Activated naive CD4-positive, alpha-beta T cell treated with anti-CD3 and anti-CD28 coated beads, Interleukin-2, amount 50 U/mL, for 72 hours (primary cell): ENCODE results near the gene MOGAT1. TPM values are rescaled to one million over a fixed set of nuclear protein-coding genes. Genes with fewer than 3 reads are reported as not detected.
"Not testable (repeated sequence)": the region's sequence is repeated elsewhere in the genome, so short reads cannot be mapped to it uniquely, and the experiment has no call there.

ENCODE experiments used
- ATAC-seq, 2 donors: fragments of 150-1000 bp; cut with Tn5 transposase; 2 replicates each; pipeline ENCODE4 v1.10.0; 2021; ENCODE audit warnings: mild to moderate bottlenecking in 2 of 2, moderate library complexity in 2 of 2
- DNase-seq, 2 donors: peaks; one replicate each; pipeline ENCODE4 v3.0.0; 2021 to 2022; ENCODE audit warnings: low spot score in 2 of 2
- H3K27ac Mint-ChIP-seq, 2 donors: one replicate each; pipeline ENCODE4 v1.8.0; 2022; ENCODE audit warnings: mild to moderate bottlenecking in 2 of 2, mixed read lengths in 2 of 2
- H3K36me3 Mint-ChIP-seq, 2 donors: one replicate each; pipeline ENCODE4 v1.8.0; 2022; ENCODE audit warnings: mixed read lengths in 2 of 2
- H3K9me3 Mint-ChIP-seq, 2 donors: one replicate each; pipeline ENCODE4 v1.8.0; 2022; ENCODE audit warnings: mixed read lengths in 2 of 2
- total RNA-seq, 2 donors: library from RNA; stranded (reverse); gene quantifications; one replicate each; pipeline ENCODE4 v1.2.3, GENCODE V29; 2022

MOGAT1 gene
- total RNA-seq, 2 donors from 2014 or later, result not detected

GRCh38 chr2:222745836-222746559 is 74.5 kb downstream of the MOGAT1 start:
- DNase-seq (no peak), ATAC-seq (no peak)
- Mint-ChIP-seq H3K9me3 (no peaks in the 10 kb centered on the region), H3K36me3 (no peaks in the 10 kb centered on the region), H3K27ac (no peak overlapping the region)

GRCh38 chr2:222747526-222748160 is 76.2 kb downstream of the MOGAT1 start:
- ATAC-seq (peak in 1 of 2 donors; percentile 52), DNase-seq (no peak)
- Mint-ChIP-seq H3K27ac (peak overlapping the region in 1 of 2 donors; percentile 90), H3K9me3 (no peaks in the 10 kb centered on the region), H3K36me3 (no peaks in the 10 kb centered on the region)

GRCh38 chr2:222750533-222750932 is 79.1 kb downstream of the MOGAT1 start:
- H3K9me3 Mint-ChIP-seq, result no peaks in the 10 kb centered on the region
- DNase-seq (no peak), ATAC-seq (no peak)
- no peaks in the 10 kb centered on the region for H3K36me3 Mint-ChIP-seq
- H3K27ac Mint-ChIP-seq, result no peak overlapping the region

DNA sequence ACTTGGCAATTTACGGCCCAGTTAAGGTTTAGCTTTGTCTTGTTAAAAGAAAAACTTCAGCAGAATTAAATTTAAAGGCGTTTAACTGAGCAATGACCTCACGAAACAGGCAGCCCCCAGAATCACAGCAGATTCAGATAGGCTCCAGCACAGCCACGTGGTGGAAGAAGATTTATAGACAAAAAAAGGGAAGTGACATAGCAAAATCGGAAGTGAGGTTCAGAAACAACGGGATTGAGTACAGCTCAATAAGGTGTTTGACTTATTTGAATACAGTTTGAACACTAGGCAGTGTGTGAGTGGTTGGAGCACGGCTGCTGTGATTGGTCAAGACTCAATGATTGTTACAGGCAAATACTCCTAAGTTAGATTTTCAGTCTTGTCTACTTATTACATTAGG is 79.8 kb downstream of the MOGAT1 start:
- Mint-ChIP-seq H3K36me3 (no peaks in the 10 kb centered on the region), H3K9me3 (no peaks in the 10 kb centered on the region)
- DNase-seq, result no peak

DNA sequence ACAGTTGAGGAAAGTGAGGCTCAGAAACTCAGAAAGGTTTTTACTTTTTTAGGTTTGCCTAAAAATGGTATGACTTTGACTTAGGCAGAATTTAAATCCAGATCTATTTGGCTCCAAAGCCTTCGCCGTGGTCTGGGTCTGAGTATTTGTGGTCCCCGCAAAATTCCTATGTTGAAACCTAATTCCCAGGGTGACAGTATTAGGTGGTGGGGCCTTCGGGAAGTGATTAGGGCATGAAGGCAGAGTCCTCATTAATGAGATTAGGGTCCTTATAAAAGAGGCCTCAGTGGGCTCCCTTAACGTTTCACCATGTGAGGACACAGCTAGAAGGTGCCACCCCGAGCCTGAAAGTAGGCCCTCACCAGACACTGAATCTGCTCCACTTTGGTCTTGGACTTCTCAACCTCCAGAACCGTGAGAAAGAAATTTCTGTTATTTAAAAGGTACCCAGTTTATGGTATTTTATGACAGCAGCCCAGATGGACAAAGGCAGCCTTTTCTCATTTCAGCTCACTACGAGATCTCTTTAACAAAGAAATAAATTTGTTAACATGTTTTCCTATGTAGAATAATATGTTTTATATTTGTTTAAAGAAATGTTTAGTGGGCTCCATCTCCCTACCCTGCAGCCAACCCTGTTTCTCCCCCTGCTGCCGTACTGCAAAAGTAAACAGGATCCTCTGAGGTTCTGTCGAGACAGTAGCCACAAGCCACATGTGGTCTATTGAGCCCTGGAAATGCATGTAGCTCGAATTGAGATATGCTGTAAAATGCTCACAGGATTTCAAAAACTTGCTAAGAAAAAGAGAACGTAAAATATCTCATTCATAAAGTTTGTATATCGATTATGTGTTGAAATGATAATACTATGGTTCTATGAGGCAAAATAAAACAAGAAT is 80.6 kb downstream of the MOGAT1 start:
- H3K27ac Mint-ChIP-seq, result no peak overlapping the region
- ATAC-seq (no peak), DNase-seq (no peak)
- no peaks in the 10 kb centered on the region for H3K9me3 Mint-ChIP-seq
- H3K36me3 Mint-ChIP-seq, result no peaks in the 10 kb centered on the region

More for the DNA sequence above, 79.8 kb downstream of the MOGAT1 start:
- no peak overlapping the region for H3K27ac Mint-ChIP-seq
- ATAC-seq, result no peak

- no peak for DNase-seq
- no peak for ATAC-seq
- no peaks in the 10 kb centered on the region for H3K36me3 Mint-ChIP-seq
- no peaks in the 10 kb centered on the region for H3K9me3 Mint-ChIP-seq
- no peak overlapping the region for H3K27ac Mint-ChIP-seq
Observed at GRCh38 chr2:222752746-222753145, 81.3 kb downstream of the MOGAT1 start.

- DNase-seq (no peak), ATAC-seq (no peak)
- Mint-ChIP-seq H3K36me3 (no peaks in the 10 kb centered on the region), H3K9me3 (no peaks in the 10 kb centered on the region), H3K27ac (no peak overlapping the region)
Observed at GRCh38 chr2:222753251-222753824, 81.9 kb downstream of the MOGAT1 start.

DNA sequence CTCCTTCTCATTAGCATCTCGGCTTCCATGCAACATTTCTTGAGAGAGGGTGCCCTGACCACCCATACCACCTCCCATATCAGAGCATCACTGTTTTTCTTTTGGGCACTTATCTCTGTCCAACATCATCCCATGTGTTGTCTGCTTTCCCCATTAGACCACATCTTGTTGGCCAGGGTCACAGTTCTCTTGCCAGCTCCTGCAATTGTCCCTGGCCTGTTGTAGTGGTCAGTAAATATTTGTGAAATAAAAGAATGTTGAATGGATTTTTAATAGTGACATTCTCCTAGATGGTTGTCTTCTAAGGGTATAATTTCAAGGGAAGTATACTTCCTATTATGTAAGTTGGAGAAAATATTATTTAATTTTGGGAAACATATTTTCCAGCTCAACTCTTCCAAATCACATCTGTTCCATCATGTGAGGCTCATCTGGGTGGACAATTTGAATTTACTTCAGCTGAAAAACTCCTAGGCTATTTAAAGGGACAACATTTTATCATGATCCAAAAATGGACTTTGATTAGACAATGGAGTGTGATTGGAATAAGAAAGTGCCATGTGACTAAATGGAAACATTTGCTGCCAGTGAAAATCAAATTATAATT is 83.0 kb downstream of the MOGAT1 start:
- DNase-seq, result no peak
- Mint-ChIP-seq H3K27ac (no peak overlapping the region), H3K9me3 (no peaks in the 10 kb centered on the region), H3K36me3 (no peaks in the 10 kb centered on the region)
- no peak for ATAC-seq

DNA sequence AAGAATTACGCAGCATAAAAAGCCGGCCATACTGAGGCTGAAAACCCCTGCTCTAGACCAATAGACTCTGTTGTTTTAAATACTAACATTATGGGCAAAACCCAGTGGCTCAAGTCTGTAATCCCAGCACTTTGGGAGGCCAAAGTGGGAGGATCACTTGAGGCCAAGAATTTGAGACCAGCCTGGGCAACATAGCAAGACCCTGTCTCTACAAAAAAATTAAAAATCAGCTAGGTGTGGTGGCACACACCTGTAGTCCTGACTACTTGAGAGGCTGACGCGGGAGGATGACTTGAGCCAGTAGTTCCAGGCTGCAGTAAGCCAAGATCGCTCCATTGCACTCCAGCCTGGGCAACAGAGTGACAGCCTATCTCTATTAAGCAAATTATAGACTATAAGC is 84.1 kb downstream of the MOGAT1 start:
- H3K36me3 Mint-ChIP-seq, H3K27ac Mint-ChIP-seq, DNase-seq, ATAC-seq, H3K9me3 Mint-ChIP-seq: not testable (repeated sequence)

DNA sequence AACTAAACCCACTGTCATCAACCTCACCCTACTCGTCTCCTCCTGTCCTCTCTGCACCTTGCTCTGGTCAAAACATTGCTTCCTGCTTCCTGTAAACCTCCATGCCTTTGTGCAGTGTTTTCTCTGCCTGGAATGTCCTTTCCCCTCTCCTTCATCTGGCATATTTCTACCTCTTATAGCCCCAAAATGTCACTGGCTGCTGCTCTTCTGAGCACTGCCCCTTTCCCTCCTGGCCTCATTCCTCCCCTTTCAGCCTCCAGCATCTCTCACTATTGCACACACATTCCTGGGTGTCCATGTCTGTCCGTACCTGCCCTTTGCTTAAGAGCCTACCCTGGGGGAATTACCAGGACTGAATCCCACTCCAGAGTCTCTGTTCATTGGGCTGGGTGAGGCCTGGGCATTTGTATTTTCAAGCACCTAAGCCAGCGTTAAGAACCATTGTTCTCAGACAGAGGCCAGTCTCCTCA is 84.9 kb downstream of the MOGAT1 start:
- Mint-ChIP-seq H3K9me3 (no peaks in the 10 kb centered on the region), H3K36me3 (no peaks in the 10 kb centered on the region), H3K27ac (no peak overlapping the region)
- ATAC-seq (no peak), DNase-seq (no peak)

- H3K27ac Mint-ChIP-seq, result peak overlapping the region in 1 of 2 donors; percentile 39
- ATAC-seq (no peak), DNase-seq (no peak)
- no peaks in the 10 kb centered on the region for H3K9me3 Mint-ChIP-seq
- no peaks in the 10 kb centered on the region for H3K36me3 Mint-ChIP-seq
Observed at GRCh38 chr2:222756951-222757650, 85.6 kb downstream of the MOGAT1 start.

Other genes starting within 250 kb of the MOGAT1 start
- 1 to 10 TPM; 1.3 to 10.0 TPM for gene SGPP2, start 247.1 kb upstream of the MOGAT1 start, total RNA-seq
- 10 to 100 TPM; 30.8 to 39.5 TPM for gene FARSB, start 15.6 kb upstream of the MOGAT1 start, total RNA-seq
- 10 to 100 TPM; 36.1 to 37.1 TPM for gene ACSL3, start 189.4 kb downstream of the MOGAT1 start, total RNA-seq